ENCODE measurements around the gene PARP11. TPM values are rescaled to one million over a fixed set of nuclear protein-coding genes. Genes with fewer than 3 reads are reported as not detected.

The PARP11 gene
- total RNA-seq, 4 donors from 2014 or later, result 4.1 to 6.4 (median 4.8) TPM

DNA sequence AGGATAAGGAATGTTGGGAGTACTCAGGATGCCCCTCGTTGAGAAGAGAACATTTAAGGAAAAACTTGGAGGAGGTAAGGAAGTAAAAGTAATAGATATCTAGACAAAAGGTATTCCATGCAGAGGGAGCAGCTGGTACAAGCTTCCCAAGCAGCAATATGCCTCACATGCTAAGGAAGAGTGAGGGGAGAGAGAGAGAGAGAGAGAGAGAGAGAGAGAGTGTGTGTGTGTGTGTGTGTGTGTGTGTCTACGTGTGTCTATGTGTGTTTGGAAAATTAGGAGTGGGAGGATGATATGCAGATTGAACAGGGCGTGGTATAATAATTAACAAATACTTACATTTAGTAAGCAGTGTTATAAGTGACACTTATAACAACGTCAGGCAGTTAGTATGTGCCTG lies 9.2 kb upstream of the PARP11 start:
- H3K9me3 ChIP-seq, result peaks cover 0 to 4% (median 0%) of the 10 kb centered on the region in 4 donors
- no peak for TF ChIP-seq EP300 (IDR thresholded peaks at IDR 0.05)
- TF ChIP-seq POLR2A (IDR thresholded peaks at IDR 0.05; ENCODE audit: low read depth), result no peak
- TF ChIP-seq POLR2AphosphoS5 (IDR thresholded peaks at IDR 0.05), result no peak
- TF ChIP-seq, protein P1, sequence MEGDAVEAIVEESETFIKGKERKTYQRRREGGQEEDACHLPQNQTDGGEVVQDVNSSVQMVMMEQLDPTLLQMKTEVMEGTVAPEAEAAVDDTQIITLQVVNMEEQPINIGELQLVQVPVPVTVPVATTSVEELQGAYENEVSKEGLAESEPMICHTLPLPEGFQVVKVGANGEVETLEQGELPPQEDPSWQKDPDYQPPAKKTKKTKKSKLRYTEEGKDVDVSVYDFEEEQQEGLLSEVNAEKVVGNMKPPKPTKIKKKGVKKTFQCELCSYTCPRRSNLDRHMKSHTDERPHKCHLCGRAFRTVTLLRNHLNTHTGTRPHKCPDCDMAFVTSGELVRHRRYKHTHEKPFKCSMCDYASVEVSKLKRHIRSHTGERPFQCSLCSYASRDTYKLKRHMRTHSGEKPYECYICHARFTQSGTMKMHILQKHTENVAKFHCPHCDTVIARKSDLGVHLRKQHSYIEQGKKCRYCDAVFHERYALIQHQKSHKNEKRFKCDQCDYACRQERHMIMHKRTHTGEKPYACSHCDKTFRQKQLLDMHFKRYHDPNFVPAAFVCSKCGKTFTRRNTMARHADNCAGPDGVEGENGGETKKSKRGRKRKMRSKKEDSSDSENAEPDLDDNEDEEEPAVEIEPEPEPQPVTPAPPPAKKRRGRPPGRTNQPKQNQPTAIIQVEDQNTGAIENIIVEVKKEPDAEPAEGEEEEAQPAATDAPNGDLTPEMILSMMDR (IDR thresholded peaks at IDR 0.05), result no peak
- H3K27ac ChIP-seq (replicated peaks in 1 of 4), result no peak overlapping the region
- H3K4me3 ChIP-seq, result no peak overlapping the region
- peaks cover 0 to 24% (median 3%) of the 10 kb centered on the region in 4 donors for H3K27me3 ChIP-seq
- intact Hi-C loops (cut with DNase I), result loop anchor here (10.0 kb wide), 1 partner anchor 652 kb away; the partner anchor contains the start of gene RAD51AP1
- DNase-seq (ENCODE audit: extremely low spot score), result no peak
- H3K4me1 ChIP-seq, result peaks cover 0 to 10% (median 2%) of the 10 kb centered on the region in 4 donors
- WGBS, result 65% methylated on average over 4 of the region's 4 CpGs
- H3K36me3 ChIP-seq, result no peaks in the 10 kb centered on the region

DNA sequence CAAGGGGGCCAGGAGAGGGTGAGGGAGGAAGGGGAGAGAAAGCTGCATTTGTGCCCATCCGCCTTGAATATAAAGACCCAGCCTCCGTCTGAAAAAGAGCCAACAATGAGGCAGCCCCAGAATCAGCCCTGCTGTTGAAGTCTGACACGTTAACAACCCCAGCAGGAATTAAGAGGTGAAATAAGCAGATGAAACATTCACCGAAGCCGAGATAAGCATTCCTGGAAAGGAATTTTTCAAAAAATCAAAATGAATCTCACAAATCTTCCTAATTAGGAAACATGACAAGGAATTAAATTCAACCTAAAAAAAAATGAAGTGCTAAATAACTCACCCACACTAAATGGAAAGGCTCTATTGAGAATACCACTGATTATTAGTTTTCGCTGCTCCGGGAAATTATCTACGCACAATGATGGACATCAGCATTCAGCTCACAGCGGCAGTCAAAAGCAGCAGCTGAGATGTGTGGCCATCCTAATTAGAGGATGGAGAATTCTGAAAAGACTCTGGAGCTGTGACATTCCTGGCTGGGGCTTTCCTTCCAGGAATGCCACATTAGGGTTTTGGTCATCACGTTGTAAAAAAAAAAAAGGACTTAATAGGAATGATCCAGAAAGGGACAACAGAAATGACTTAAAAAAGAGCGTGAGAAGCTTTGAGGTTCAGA lies 8.2 kb upstream of the PARP11 start:
- Histone ChIP-seq H3K9me3 (peaks cover 0 to 4% (median 0%) of the 10 kb centered on the region in 4 donors), H3K4me3 (no peak overlapping the region), H3K27ac (replicated peaks in 1 of 4) (no peak overlapping the region), H3K4me1 (peaks cover 0 to 10% (median 2%) of the 10 kb centered on the region in 4 donors), H3K27me3 (peaks cover 0 to 31% (median 3%) of the 10 kb centered on the region in 4 donors), H3K36me3 (no peaks in the 10 kb centered on the region)
- WGBS, result 62% methylated on average over 11 of the region's 11 CpGs
- TF ChIP-seq POLR2AphosphoS5 (IDR thresholded peaks at IDR 0.05) (no peak), POLR2A (IDR thresholded peaks at IDR 0.05; ENCODE audit: low read depth) (no peak), EP300 (IDR thresholded peaks at IDR 0.05) (no peak)
- TF ChIP-seq, protein P1 (IDR thresholded peaks at IDR 0.05), result no peak
- intact Hi-C loops (cut with DNase I), result loop anchor here (10.0 kb wide), 1 partner anchor 653 kb away; the partner anchor contains the start of gene RAD51AP1
- DNase-seq (ENCODE audit: extremely low spot score), result no peak

DNA sequence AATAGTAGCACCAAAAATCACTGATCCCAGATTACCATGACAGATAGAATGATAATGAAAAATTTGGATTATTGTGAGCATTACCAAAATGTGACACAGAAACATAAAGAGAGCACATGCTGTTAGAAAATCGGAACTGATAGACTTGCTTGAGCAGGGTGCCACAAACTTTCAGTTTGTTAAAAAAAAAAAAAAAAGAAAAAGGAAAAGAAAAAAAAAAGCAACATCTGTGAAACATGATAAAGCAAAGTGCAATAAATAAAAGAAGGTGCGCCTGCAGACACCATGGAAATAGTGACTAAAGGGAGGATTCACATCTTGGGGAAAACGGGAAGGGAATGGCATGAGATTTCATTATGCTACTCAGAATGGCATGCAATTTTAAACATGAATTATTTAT lies 6.6 kb upstream of the PARP11 start:
- Histone ChIP-seq H3K27me3 (peaks cover 0 to 31% (median 3%) of the 10 kb centered on the region in 4 donors), H3K27ac (replicated peaks in 1 of 4) (no peak overlapping the region), H3K4me3 (no peak overlapping the region), H3K36me3 (no peaks in the 10 kb centered on the region), H3K9me3 (peaks cover 0 to 4% (median 0%) of the 10 kb centered on the region in 4 donors), H3K4me1 (no peaks in the 10 kb centered on the region)
- DNase-seq (ENCODE audit: extremely low spot score), result no peak
- WGBS, result 75% methylated on average over 3 of the region's 3 CpGs
- no peak for TF ChIP-seq POLR2AphosphoS5 (IDR thresholded peaks at IDR 0.05)
- no peak for TF ChIP-seq EP300 (IDR thresholded peaks at IDR 0.05)
- TF ChIP-seq, protein P1 (IDR thresholded peaks at IDR 0.05), result no peak
- TF ChIP-seq POLR2A (IDR thresholded peaks at IDR 0.05; ENCODE audit: low read depth), result no peak
- intact Hi-C loops (cut with DNase I), result loop anchor here (10.0 kb wide), 1 partner anchor 655 kb away; the partner anchor contains the start of gene RAD51AP1

DNA sequence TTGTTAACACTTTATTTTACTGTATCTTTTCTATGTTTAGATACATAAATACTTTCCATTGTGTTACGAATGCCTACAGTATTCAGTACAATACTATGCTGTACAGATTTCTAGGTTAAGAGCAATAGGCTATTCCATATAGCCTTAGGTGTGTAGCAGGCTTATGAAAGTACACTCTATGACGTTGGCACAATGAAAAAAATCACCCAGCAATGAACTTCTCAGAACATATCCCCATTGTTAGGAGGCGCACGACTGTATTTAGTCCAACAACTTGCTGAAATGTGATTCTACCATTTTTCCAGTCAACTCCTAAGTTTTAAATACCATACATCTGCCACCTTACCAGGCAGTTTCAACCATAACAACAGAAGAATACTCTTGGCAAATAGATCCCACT lies 1.8 kb downstream of the PARP11 start:
- no peaks in the 10 kb centered on the region for H3K27me3 ChIP-seq
- DNase-seq (ENCODE audit: extremely low spot score), result no peak
- intact Hi-C loops (cut with DNase I), result loop anchor here (5.0 kb wide), 1 partner anchor 406 kb away; no protein-coding TSS in a partner anchor
- 95% methylated on average over 4 of the region's 4 CpGs for WGBS
- H3K4me3 ChIP-seq, result peak overlapping the region in 2 of 4 donors; percentile 64 to 77
- H3K36me3 ChIP-seq, result no peaks in the 10 kb centered on the region
- no peak for TF ChIP-seq POLR2AphosphoS5 (IDR thresholded peaks at IDR 0.05)
- TF ChIP-seq, protein P1 (IDR thresholded peaks at IDR 0.05), result no peak
- no peak for TF ChIP-seq EP300 (IDR thresholded peaks at IDR 0.05)
- TF ChIP-seq POLR2A (IDR thresholded peaks at IDR 0.05; ENCODE audit: low read depth), result no peak
- peaks cover 18 to 37% (median 22%) of the 10 kb centered on the region in 4 donors for H3K4me1 ChIP-seq
- peaks cover 0 to 1% (median 0%) of the 10 kb centered on the region in 4 donors for H3K9me3 ChIP-seq
- no peak overlapping the region for H3K27ac ChIP-seq (replicated peaks in 1 of 4)
